ENCODE results near the gene FSTL1.

The FSTL1 gene

GRCh38 chr3:120462409-120462959, 11.7 kb upstream of the FSTL1 start:
- DNase-seq = no peak

GRCh38 chr3:120461416-120461815, 10.6 kb upstream of the FSTL1 start:
- DNase-seq = no peak

GRCh38 chr3:120460862-120461261, 10.1 kb upstream of the FSTL1 start:
- no peak for DNase-seq

- no peak for DNase-seq
Measured at GRCh38 chr3:120460181-120460790, 9.5 kb upstream of the FSTL1 start.

GRCh38 chr3:120459196-120459595, 8.4 kb upstream of the FSTL1 start:
- no peak for DNase-seq

GRCh38 chr3:120457827-120458226, 7.0 kb upstream of the FSTL1 start:
- DNase-seq = no peak

- no peak for DNase-seq
Measured at GRCh38 chr3:120454076-120454689, 3.4 kb upstream of the FSTL1 start.

- DNase-seq = no peak
Measured at GRCh38 chr3:120452816-120453215, 2.0 kb upstream of the FSTL1 start.

- DNase-seq = no peak
Measured at GRCh38 chr3:120451806-120452205, 1.0 kb upstream of the FSTL1 start.

- DNase-seq = no peak
Measured at GRCh38 chr3:120451272-120451761, 525 bp upstream of the FSTL1 start.

- no peak for DNase-seq
Measured at GRCh38 chr3:120449701-120450599, 842 bp downstream of the FSTL1 start.

- DNase-seq = no peak
Measured at GRCh38 chr3:120449251-120449650, 1.5 kb downstream of the FSTL1 start.

- no peak for DNase-seq
Measured at GRCh38 chr3:120448756-120449155, 2.0 kb downstream of the FSTL1 start.

GRCh38 chr3:120446891-120447668, 3.7 kb downstream of the FSTL1 start:
- no peak for DNase-seq

- DNase-seq = no peak
Measured at GRCh38 chr3:120445654-120446053, 5.1 kb downstream of the FSTL1 start.

- no peak for DNase-seq
Measured at GRCh38 chr3:120443626-120444123, 7.1 kb downstream of the FSTL1 start.

GRCh38 chr3:120442975-120443517, 7.7 kb downstream of the FSTL1 start:
- no peak for DNase-seq

- no peak for DNase-seq
Measured at GRCh38 chr3:120441776-120442175, 9.0 kb downstream of the FSTL1 start.

GRCh38 chr3:120440762-120441161, 10.0 kb downstream of the FSTL1 start:
- DNase-seq = no peak

GRCh38 chr3:120440001-120440703, 10.6 kb downstream of the FSTL1 start:
- DNase-seq = no peak

GRCh38 chr3:120438665-120439370, 12.0 kb downstream of the FSTL1 start:
- no peak for DNase-seq
